PC-9 (cell line): ENCODE data around the gene PDZRN4.

Source experiments
- EZH2 ChIP-seq: fragments of 200-600 bp; sonication (generic); IDR thresholded peaks from 2 replicates; pipeline ENCODE4 v1.8.0; 2017; ENCODE audit warnings: antibody characterized with exemption, low read depth
- TF ChIP-seq, protein P1 (sequence below): fragments of 200-600 bp; sonication (generic); conservative IDR thresholded peaks from 2 replicates; pipeline ENCODE4 v1.6.1; 2017; ENCODE audit warnings: mixed run types, antibody characterized with exemption, mild to moderate bottlenecking, moderate library complexity

GRCh38 chr12:41310367-41310766 is 122.2 kb downstream of the PDZRN4 start:
- TF ChIP-seq, protein P1, sequence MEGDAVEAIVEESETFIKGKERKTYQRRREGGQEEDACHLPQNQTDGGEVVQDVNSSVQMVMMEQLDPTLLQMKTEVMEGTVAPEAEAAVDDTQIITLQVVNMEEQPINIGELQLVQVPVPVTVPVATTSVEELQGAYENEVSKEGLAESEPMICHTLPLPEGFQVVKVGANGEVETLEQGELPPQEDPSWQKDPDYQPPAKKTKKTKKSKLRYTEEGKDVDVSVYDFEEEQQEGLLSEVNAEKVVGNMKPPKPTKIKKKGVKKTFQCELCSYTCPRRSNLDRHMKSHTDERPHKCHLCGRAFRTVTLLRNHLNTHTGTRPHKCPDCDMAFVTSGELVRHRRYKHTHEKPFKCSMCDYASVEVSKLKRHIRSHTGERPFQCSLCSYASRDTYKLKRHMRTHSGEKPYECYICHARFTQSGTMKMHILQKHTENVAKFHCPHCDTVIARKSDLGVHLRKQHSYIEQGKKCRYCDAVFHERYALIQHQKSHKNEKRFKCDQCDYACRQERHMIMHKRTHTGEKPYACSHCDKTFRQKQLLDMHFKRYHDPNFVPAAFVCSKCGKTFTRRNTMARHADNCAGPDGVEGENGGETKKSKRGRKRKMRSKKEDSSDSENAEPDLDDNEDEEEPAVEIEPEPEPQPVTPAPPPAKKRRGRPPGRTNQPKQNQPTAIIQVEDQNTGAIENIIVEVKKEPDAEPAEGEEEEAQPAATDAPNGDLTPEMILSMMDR: no peak
- no peak for TF ChIP-seq EZH2
